Gastrocnemius medialis (tissue), 4 donors: ENCODE measurements around the gene CCDC192.

ENCODE experiments used
- POLR2A ChIP-seq, 2 donors: fragments of 450-650 bp; IDR thresholded peaks; one replicate each; pipeline ENCODE4 v1.6.1; 2017; ENCODE audit warnings: antibody characterized with exemption in 2 of 2, mild to moderate bottlenecking in 2 of 2, moderate library complexity in 2 of 2
- TF ChIP-seq, protein P1 (sequence below), 5 experiments: fragments of 450-650 bp in 3 of 5; fragments of 200-600 bp in 2 of 5; sonication (generic) in 2 of 5; IDR thresholded peaks in 4 of 5; conservative IDR thresholded peaks in 1 of 5; 1 replicate in 4 of 5; 2 replicates in 1 of 5; pipeline ENCODE4 v1.5.1; 2016 to 2019; ENCODE audit warnings: antibody characterized with exemption in 5 of 5, mild to moderate bottlenecking in 3 of 5, moderate library complexity in 3 of 5

DNA sequence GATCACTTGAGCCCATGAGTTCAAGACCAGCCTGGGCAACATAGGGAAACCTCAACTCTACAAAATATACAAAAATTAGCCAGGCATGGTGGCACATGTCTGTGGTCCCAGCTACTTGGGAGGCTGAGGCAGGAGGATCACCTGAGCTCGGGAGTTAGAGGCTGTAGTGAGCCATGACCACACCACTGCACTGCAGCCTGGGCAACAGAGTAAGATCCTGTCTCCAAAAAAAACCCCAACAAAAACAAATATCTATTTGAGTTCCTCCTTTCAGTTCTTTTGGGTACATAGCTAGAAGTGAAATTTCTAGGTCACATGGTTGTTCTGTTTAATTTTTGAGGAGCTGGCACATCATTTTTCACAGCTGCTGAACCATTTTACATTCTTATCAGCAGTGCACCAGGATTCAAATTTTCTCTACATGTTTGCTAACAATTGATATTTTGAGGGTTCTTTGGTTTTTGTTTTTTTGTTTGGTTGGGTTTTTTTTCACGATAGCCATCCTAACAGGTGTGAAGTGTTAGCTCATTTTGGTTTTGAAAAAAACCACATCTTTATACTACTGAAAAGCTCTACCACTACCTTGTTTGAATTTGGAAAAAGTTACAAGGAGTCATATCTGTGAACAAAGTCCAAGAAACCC is 203.5 kb downstream of the CCDC192 start:
- TF ChIP-seq, protein P1, sequence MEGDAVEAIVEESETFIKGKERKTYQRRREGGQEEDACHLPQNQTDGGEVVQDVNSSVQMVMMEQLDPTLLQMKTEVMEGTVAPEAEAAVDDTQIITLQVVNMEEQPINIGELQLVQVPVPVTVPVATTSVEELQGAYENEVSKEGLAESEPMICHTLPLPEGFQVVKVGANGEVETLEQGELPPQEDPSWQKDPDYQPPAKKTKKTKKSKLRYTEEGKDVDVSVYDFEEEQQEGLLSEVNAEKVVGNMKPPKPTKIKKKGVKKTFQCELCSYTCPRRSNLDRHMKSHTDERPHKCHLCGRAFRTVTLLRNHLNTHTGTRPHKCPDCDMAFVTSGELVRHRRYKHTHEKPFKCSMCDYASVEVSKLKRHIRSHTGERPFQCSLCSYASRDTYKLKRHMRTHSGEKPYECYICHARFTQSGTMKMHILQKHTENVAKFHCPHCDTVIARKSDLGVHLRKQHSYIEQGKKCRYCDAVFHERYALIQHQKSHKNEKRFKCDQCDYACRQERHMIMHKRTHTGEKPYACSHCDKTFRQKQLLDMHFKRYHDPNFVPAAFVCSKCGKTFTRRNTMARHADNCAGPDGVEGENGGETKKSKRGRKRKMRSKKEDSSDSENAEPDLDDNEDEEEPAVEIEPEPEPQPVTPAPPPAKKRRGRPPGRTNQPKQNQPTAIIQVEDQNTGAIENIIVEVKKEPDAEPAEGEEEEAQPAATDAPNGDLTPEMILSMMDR (IDR thresholded peaks at IDR 0.05 in 4 of 5, conservative IDR thresholded peaks at IDR 0.05 in 1 of 5) = no peak
- no peak for TF ChIP-seq POLR2A (IDR thresholded peaks at IDR 0.05)
